HFFc6 (cell line): ENCODE data around the gene PLXNA4. TPM values are rescaled to one million over a fixed set of nuclear protein-coding genes. Genes with fewer than 3 reads are reported as not detected.
"Not testable (repeated sequence)": the region's sequence is repeated elsewhere in the genome, so short reads cannot be mapped to it uniquely, and the experiment has no call there.

Experiments used
- DNase-seq: peaks from one replicate; pipeline ENCODE4 v3.0.0-alpha.2; 2018
- H3K27ac Mint-ChIP-seq: 2 replicates; pipeline ENCODE4 v1.8.0; 2020; ENCODE audit warnings: mild to moderate bottlenecking, mixed read lengths
- H3K27me3 Mint-ChIP-seq: 2 replicates; pipeline ENCODE4 v1.8.0; 2021; ENCODE audit warnings: mild to moderate bottlenecking, moderate library complexity, mixed read lengths; ENCODE audit not compliant: insufficient read depth
- H3K36me3 Mint-ChIP-seq: 2 replicates; pipeline ENCODE4 v1.8.0; 2021; ENCODE audit warnings: low read depth, mixed read lengths
- H3K4me1 Mint-ChIP-seq: 2 replicates; pipeline ENCODE4 v1.8.0; 2020; ENCODE audit warnings: low read depth, mixed read lengths
- H3K4me3 Mint-ChIP-seq: 2 replicates; pipeline ENCODE4 v1.8.0; 2020; ENCODE audit warnings: mild to moderate bottlenecking, moderate library complexity, mixed read lengths
- H3K9me3 Mint-ChIP-seq: 2 replicates; pipeline ENCODE4 v1.8.0; 2020; ENCODE audit warnings: mild to moderate bottlenecking, mixed read lengths
- CTCF ChIP-seq: fragments of 200-600 bp; sonication (generic); IDR thresholded peaks from 2 replicates; pipeline ENCODE4 v1.5.0; 2021; ENCODE audit warnings: antibody characterized with exemption, mild to moderate bottlenecking
- total RNA-seq, 6 experiments: library from RNA; stranded (reverse); fragmentation: NEBNext Ultra II Directional; extraction: Animal tissue kit (Norgen Biotek cat#: 25700); gene quantifications; 2 replicates in 1 of 6; 3 replicates in 5 of 6; pipeline ENCODE4 v1.2.3, GENCODE V29; 2021

The PLXNA4 gene
- total RNA-seq, 6 experiments from 2014 or later = 0.02 to 0.14 (median 0.05) TPM; not detected in 2

- no peak for DNase-seq
- no peaks in the 10 kb centered on the region for H3K36me3 Mint-ChIP-seq
- H3K4me1 Mint-ChIP-seq = no peaks in the 10 kb centered on the region
- no peaks in the 10 kb centered on the region for H3K9me3 Mint-ChIP-seq
- TF ChIP-seq CTCF = no peak
- no peak overlapping the region for H3K27ac Mint-ChIP-seq
- no peak overlapping the region for H3K4me3 Mint-ChIP-seq
- H3K27me3 Mint-ChIP-seq = peaks cover 13% of the 10 kb centered on the region
Observed at GRCh38 chr7:132596588-132596987, 20.3 kb upstream of the PLXNA4 start.

GRCh38 chr7:132594741-132595140 is 18.5 kb upstream of the PLXNA4 start:
- H3K9me3 Mint-ChIP-seq, DNase-seq, H3K36me3 Mint-ChIP-seq, H3K27ac Mint-ChIP-seq, H3K4me1 Mint-ChIP-seq, H3K4me3 Mint-ChIP-seq: not testable (repeated sequence)
- H3K27me3 Mint-ChIP-seq = peaks cover 13% of the 10 kb centered on the region

- TF ChIP-seq CTCF = no peak
- no peak for DNase-seq
- H3K27ac Mint-ChIP-seq = no peak overlapping the region
- H3K9me3 Mint-ChIP-seq = no peaks in the 10 kb centered on the region
- peaks cover 11% of the 10 kb centered on the region for H3K4me1 Mint-ChIP-seq
- H3K36me3 Mint-ChIP-seq = no peaks in the 10 kb centered on the region
- peaks cover 11% of the 10 kb centered on the region for H3K27me3 Mint-ChIP-seq
- no peak overlapping the region for H3K4me3 Mint-ChIP-seq
Observed at GRCh38 chr7:132592936-132593335, 16.7 kb upstream of the PLXNA4 start.

GRCh38 chr7:132592231-132592920 is 16.1 kb upstream of the PLXNA4 start:
- H3K4me1 Mint-ChIP-seq = peaks cover 11% of the 10 kb centered on the region
- H3K27ac Mint-ChIP-seq = no peak overlapping the region
- peaks cover 11% of the 10 kb centered on the region for H3K27me3 Mint-ChIP-seq
- no peak overlapping the region for H3K4me3 Mint-ChIP-seq
- no peak for TF ChIP-seq CTCF
- no peaks in the 10 kb centered on the region for H3K9me3 Mint-ChIP-seq
- no peak for DNase-seq
- no peaks in the 10 kb centered on the region for H3K36me3 Mint-ChIP-seq

GRCh38 chr7:132590162-132590561 is 13.9 kb upstream of the PLXNA4 start:
- no peak overlapping the region for H3K4me3 Mint-ChIP-seq
- H3K9me3 Mint-ChIP-seq = no peaks in the 10 kb centered on the region
- H3K27ac Mint-ChIP-seq = no peak overlapping the region
- peak; percentile 17 for DNase-seq
- peaks cover 8% of the 10 kb centered on the region for H3K27me3 Mint-ChIP-seq
- no peak for TF ChIP-seq CTCF
- H3K36me3 Mint-ChIP-seq = no peaks in the 10 kb centered on the region
- H3K4me1 Mint-ChIP-seq = peaks cover 11% of the 10 kb centered on the region

- Mint-ChIP-seq H3K27me3 (peaks cover 5% of the 10 kb centered on the region), H3K4me1 (peaks cover 11% of the 10 kb centered on the region), H3K27ac (no peak overlapping the region), H3K9me3 (no peaks in the 10 kb centered on the region), H3K4me3 (no peak overlapping the region), H3K36me3 (no peaks in the 10 kb centered on the region)
- TF ChIP-seq CTCF = no peak
- DNase-seq = no peak
Observed at GRCh38 chr7:132588596-132588995, 12.3 kb upstream of the PLXNA4 start.
